HG03025 (cell line): ENCODE measurements around the gene UBE4B.

Experiments used
- ATAC-seq: cut with Tn5 transposase; IDR thresholded peaks from one replicate; pipeline ENCODE4 v1.9.1; 2021; ENCODE audit warnings: mild to moderate bottlenecking, moderate library complexity; ENCODE audit not compliant: unreplicated experiment, low FRiP score

UBE4B gene

DNA sequence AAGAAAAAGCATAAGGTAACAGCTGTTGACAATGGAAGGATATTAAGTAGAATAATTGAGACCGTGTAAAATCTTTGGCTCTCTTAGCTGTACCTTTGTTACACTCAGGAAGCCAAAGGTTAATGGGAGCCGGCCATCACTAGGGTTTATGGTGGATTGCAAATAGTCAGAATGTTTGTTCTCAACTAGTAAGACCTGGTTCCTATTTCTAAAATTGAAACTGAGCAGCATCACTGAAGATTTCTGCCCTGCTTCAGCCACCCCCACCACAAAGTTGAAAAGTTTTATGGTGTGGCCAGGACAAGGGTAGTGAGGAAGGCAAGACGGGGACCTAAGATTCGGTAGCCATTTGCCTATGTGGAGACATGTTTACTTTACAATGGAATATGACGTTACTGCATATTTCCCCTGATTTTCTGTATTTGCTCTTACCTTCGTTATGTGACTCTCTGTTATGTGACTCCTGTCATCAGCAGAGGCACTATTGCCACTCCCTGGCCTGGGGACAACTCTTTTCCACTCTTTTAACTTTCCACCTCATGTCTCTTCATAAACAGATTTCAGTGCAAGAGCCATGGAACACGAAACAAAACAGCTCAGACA, 136.3 kb downstream of the UBE4B start:
- ATAC-seq, result no peak

DNA sequence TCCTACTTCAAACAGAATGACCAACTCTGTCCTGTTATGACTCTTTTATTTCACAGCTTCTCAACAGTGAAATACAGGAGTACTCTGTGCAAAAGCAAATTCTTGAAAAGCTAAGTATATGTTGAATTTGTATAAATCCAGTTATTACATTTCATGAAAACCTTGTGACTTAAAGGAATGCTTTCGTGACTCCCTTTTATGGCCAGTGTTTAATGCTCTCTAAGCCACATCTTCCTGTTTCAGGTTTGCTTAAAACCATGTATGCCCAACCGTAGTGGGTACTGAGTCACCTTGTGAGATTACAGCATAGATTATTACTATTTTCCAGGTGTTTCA, 137.4 kb downstream of the UBE4B start:
- ATAC-seq, result no peak

DNA sequence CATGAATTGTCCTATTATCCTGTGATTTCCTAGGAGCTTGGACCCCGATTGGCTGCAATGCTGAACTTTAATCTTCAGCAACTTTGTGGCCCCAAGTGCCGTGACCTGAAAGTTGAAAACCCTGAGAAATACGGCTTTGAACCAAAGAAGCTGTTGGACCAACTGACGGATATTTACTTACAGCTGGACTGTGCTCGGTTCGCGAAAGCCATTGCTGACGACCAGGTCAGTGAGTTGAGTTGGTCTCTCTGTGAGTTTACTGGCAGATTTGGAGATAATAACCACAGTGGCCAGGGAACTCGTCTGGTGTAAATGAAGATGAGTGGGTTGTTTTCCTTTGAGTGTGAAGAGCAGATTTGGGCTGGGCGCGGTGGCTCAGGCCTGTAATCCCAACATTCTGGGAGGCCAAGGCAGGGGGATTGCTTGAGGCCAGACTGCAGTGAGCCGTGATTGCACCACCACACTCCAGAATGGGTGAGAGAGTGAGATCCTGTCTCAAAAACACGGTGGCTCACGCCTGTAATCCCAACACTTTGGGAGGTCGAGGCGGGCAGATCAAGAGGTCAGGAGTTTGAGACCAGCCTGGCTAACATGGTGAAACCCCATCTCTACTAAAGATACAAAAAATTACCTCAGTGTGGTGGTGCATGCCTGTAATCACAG, 138.5 kb downstream of the UBE4B start:
- ATAC-seq, result no peak

DNA sequence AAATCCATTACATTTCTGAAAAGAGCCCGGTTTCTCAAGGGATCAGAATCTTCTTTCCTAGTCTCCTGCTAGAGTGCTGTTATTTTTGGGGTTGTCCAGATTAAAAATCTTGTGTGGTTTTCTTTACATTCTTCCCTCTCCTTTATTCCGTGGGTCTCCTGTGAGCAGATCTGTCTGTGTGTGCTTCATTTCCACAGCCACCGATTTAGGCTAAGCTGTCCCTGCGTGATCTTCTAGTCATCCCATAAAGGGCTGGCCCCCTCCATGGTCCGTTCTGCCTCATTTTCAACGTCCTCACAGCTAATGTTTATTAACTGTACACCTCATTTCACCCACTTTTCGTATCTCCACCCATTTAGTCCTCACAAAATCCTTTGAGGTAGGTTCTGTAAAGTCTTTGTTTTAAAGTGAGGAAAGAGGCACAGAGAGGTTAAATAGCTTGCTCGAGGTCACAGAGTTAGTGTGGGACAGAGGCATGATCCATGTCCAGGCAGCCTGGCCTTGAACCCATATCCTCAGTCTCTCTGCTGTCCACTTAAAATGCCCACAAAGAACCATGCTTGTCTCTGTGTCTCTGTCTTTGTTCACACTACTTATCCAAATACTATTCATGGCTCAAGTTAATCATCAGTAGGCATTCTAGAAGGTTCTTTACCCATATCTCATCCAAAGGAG, 139.4 kb downstream of the UBE4B start:
- no peak for ATAC-seq

DNA sequence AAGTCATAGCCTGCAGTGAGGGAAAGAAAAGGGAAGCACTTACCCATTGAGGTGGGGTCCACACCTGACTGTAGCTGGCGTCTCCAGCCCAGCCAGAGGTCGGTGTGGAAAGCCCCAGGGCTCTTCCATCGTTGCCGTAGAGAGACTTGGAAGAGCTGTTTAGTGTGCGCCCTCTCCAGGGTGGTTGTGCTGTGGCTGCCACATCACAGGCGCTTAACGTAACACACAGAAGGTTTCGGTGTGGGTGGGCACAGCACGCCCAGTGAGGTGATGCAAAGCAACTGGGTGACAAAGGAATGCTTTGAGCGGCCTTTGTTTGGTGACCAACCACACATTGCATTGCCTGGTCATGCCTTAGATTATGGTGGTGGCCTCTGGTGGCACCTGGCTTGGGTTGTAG, 140.8 kb downstream of the UBE4B start:
- no peak for ATAC-seq

DNA sequence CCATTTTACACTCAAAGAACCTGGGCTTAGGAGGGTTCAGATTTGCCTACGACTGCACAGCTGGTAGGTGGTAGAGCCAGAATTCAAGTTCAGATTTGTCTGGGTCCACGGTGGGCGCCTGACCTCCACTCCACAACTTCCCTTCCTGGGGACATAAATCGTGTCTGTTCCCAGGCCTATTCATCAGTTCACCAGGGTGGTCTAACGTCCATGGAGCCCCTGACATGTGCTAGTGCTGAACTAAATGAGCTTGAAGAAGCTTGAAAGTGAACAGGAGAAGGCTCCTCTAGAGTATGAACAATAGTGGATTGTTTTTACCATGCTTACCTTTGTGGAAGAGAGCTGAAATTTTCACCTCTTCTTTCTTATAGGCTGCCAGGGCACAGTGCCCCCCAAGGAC, 145.1 kb downstream of the UBE4B start:
- no peak for ATAC-seq

DNA sequence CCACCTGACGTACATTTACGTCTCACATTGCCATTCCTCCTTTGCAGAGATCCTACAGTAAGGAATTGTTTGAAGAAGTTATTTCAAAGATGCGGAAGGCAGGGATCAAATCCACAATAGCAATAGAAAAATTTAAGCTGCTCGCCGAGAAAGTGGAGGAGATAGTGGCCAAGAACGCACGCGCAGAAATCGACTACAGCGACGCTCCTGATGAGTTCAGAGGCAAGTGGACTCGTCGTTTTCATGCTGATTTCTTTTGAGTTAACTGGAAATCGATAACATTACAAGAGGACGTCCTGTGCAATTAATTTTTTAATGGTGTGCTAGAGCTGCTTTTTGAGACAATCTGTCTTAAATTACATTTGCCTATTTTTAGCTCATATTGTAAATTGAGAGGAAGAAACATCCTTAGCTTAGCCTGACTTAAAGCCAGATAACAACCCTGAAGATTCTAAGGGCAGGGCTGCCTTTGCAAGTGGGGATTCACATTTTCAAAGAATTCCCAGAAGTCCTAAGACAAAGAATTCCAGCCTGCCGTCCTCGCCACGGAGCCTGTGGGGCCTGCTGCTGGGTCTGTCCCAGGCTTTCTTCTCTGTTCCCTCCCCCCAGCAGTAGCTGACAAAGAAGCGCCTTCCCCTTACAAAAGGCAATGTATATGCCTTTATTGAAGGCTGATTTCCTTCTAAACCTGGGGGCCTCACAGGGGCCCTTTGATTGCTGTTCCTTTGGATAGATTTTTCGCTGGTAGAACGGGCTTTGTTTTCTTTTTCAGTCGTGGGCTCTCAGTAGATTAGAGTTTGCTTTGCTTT, 146.0 kb downstream of the UBE4B start:
- no peak for ATAC-seq

DNA sequence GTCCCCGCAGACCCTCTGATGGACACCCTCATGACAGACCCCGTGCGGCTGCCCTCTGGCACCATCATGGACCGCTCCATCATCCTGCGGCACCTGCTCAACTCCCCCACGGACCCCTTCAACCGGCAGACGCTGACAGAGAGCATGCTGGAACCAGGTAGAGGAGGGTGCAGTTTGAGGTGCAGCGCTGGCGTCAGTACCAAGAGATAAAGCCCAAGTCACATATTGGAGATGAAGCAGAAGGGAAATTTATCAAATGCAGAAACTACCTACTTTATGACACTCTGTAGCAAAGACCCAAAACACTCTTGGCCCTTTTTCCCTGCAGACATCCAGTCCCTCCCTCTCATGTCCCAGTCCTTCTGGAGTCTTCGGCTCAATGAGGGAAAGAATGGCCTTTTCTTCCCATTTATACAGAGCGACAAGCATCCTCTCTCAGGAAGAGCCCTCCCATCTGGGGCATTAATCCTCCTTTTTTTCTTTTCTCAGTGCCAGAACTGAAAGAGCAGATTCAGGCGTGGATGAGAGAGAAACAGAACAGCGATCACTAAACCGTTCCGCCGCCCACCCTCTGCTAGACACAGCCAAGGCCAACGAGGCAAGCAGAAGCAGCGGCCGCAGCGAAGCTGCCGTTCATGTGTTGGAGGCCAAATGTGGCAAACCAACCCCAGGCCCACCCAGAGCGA, 146.8 kb downstream of the UBE4B start:
- ATAC-seq, result no peak

DNA sequence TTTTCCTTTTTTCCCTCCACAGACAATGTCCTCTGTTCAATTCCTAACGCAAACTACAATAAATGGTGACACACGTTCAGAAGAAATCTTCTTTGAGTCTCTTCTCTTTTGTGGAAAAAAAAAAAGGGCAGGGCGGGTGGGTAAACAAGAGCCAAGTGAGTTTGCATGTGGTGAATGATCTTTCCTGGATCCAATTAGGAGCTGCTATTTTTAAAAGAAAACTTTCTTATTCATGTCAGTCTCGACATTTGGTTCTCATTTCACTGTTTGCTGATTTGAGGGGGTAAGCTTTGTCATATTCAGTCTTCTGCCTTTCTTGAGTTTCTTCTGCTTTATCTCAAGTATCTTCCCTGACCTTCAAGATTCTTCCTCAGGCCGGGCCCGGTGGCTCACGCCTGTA, 148.4 kb downstream of the UBE4B start:
- no peak for ATAC-seq

DNA sequence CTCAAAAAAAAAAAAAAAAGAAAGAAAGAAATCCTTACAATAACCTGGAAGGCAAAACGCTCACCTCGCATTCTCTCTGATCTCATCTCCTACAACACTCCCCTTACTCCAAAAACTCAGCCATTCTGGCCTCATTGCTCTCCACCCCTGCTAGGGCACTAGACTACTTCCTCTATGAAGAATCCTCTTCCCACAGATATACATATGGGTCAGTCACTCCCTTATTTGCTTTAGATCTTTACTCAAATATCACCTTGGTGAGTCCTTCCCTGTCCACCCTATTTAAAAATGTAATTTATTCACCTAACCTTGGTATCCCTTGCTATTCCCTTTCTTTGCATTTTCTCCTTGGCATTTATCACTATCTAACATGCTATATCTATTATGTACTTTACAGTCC, 153.0 kb downstream of the UBE4B start:
- no peak for ATAC-seq

DNA sequence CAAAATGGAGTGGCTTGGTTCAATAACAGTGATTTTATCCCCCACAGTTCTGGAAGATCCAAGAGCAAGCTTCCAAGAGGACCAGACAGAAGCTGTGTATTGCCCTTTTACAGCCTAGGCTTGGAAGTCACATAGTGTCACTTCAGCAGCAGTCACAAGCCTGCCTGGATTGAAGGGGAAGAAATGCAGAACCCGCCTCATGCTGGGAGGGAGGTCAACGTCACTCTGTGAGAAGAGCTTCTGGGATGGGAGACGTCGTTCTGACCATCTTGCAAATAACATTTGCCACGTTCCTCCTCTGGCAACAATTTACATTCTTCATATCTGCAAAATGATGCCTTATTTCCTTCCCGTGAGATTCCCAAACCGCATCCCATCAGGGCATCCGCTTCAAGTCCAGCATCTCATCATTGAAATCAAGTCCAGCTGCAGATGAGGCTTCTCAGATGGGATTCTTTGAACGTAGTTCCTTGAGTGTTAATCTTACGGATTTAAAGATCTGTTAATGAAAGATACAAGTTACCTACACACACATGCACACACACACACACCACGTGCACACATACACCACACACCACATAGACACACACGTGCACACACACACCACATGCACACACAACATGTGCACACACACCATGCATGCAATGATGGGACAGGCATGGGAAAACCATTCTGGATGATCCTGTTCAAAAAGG, 153.7 kb downstream of the UBE4B start:
- no peak for ATAC-seq

DNA sequence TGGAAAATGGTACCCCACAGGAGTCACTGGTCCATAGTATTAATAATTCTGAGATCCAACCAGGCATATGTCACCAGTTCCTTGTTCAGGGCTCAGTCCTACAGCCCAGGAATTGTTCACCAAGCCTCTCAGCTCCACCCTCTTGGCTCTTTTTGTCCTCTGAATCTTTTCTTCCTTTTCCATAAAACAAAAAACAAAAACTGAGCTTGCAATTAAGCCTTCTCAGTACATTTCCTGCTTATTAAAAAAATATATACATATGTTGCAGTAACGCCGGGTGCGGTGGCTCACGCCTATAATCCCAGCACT, 154.2 kb downstream of the UBE4B start:
- no peak for ATAC-seq

DNA sequence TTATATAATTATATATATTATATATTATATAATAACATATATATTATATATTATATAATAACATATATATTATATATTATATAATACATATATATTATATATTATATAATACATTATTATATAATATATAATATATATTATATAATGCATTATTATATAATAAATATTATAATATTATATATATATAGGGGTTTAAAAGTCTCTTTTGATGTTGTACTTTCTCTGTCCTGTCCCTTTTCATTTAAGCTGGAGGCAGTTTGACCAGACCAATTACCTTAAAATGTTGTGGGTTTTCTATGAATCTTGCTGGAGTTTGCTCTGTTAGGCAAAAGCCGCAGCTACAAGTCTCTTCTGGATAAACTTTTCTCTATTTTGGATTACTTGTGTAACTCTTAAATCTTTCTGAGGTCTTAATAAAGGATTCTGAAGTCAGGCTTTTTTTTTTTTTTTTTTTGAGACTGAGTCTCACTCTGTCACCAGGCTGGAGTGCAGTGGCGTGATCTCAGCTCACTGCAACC, 155.4 kb downstream of the UBE4B start:
- ATAC-seq, result no peak

DNA sequence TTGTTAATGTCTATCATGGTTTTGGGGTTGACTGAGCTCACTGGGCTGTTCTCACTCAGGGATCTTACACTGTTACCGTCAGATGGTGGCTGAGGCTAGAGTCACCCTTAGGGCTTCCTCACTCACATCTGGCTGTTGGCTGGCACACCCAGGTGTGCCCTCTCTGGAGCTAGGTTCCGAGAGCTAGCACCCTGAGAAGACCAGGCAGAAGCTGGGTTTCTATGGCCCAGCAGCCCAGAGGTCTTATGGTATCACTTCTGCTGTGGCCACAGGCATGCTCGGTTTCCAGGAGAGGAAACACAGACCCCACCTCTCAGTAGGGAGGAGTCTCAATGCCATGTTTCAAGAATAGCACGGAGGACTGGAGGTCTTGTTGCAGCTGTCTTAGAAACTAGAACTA, 156.9 kb downstream of the UBE4B start:
- ATAC-seq, result no peak

DNA sequence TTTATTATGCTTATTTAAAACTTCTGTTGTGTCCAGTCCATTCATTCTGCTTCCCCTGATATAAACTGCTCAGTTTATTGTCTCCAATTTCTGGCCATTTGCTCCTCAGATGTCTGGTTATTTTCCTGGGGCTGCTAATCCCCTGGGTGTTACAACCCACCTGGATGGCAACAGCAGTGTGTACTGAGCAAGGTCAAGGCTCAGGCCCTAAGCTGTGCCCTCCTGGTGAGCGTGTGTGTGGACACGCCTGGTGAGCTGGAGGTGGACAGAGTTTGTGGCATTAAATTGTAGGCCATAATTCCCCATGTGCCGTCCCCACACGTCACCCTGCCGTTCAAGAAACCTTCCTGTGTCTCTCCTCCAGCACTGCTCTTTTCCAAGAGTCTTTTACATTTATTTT, 159.5 kb downstream of the UBE4B start:
- no peak for ATAC-seq

DNA sequence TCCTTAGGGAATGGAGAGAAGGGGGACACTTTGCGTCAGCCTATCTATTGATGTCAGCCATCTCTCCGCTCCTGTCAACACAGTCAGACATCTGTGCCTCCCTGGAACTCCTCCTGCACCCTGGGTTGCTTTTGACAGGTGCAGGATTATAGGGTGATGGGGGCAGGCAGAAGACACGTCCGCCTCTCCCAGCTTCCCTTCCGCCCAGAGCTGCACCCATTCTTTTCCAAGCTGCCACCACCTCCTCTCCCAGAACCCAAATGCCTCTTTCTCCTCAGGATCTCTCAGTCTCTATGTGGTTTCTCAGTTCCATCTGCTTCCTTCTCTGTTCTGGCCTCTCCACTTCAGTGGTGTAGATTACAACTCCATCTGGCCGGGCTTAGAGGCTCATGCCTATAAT, 160.5 kb downstream of the UBE4B start:
- ATAC-seq, result no peak

DNA sequence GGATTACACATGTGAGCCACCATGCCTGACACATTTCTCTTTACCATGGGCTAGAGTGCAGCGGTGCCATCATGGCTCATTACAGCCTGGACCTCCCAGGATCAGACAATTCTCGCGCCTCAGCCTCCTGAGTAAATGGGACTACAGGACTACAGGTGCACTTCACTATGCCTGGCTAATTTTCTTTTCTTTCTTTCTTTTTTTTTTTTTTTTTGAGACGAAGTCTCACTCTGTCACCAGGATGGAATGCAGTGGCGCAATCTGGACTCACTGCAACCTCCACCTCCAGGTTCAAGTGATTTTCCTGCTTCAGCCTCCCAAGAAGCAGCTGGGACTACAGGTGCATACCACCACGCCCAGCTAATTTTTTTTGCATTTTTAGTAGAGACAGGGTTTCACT, 162.8 kb downstream of the UBE4B start:
- no peak for ATAC-seq

DNA sequence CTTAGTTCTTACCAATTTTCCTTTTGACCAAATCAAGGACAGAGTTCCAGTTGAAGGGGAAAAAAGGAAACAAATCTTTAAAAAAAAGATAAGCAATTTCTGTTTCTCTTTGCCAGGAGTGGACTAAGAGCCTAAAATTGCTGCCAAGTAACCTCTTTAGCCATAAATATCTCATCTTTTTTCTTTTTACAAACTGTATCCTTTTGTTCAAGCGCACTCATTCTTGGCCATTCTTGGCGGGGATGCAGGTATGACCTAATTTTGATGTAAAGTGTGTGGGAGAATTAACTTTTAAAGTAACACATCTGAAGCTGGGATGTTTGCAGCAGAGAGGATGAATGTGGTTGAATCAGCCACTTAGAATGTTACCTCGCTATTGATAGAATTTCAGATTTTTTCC, 164.2 kb downstream of the UBE4B start:
- no peak for ATAC-seq

DNA sequence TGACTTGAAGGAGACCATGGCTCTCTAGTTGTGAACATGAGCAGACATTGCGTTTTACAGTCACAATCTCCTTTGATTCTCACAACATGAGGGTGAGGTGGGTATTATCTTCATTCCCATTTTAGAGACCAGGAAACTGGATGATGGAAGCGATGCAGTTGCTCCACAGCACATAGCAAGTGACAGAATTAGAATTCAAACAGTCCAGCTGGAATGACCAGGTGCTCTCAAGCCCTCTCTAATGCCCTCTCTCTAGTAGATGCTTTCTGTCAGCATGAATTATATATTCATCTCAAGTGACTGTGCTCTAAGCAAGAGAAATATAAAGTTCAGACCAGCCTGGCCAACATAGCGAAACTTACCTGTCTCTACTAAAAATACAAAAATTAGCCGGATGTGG, 167.9 kb downstream of the UBE4B start:
- no peak for ATAC-seq

DNA sequence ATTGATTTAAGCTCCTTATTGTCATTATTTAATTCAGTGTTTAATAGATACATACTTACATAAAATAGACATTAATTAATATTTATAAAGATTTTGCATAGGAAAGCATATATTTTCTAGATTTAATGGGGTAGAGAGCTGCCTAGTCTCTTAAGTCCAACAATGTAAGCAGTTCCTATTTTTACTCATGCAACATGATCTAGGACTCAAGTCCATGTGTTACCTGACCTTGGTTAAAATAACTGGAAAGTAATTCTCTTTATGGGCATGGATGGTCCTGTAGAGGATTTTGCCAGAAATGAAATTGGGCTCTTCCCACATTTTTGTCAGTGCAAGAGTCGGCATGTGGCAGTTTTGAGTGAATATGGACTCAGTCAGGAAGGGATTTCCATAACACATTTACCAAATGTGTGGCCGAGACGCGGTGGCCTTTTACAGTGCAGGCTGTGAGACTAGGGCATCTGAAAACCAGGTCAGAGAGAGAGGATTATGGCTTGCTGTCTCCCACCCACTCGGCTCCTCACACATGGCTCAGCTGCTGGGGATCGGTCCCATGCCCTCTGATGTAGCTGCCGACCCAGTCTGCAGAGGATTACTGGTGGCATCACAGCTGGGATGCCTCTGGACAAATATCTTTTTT, 171.4 kb downstream of the UBE4B start:
- ATAC-seq, result no peak
